Right lung (tissue), 5 donors: Measurements from ENCODE around the gene RTBDN. TPM values are rescaled to one million over a fixed set of nuclear protein-coding genes. Genes with fewer than 3 reads are reported as not detected.
A peak's percentile ranks its signal among the peaks of the same experiment; 100 is the strongest.
"Not testable (repeated sequence)": the region's sequence is repeated elsewhere in the genome, so short reads cannot be mapped to it uniquely, and the experiment has no call there.

Experiments
- DNase-seq, 2 donors: peaks; one replicate each; pipeline ENCODE4 v3.0.0-alpha.2; 2013
- polyA plus RNA-seq, 5 donors: library from polyadenylated mRNA; unstranded; fragments of 120-200 nt; gene quantifications; one replicate each; pipeline versions ENCODE4 v1.2.1 to v1.2.3, GENCODE V29; 2013; ENCODE audit warnings: inconsistent platforms in 1 of 5, low replicate concordance in 1 of 5; ENCODE audit not compliant: insufficient read length in 5 of 5, insufficient read depth in 1 of 5

Gene RTBDN
- polyA plus RNA-seq, 5 donors, result 0.08 to 0.19 (median 0.13) TPM; not detected in 1

DNA sequence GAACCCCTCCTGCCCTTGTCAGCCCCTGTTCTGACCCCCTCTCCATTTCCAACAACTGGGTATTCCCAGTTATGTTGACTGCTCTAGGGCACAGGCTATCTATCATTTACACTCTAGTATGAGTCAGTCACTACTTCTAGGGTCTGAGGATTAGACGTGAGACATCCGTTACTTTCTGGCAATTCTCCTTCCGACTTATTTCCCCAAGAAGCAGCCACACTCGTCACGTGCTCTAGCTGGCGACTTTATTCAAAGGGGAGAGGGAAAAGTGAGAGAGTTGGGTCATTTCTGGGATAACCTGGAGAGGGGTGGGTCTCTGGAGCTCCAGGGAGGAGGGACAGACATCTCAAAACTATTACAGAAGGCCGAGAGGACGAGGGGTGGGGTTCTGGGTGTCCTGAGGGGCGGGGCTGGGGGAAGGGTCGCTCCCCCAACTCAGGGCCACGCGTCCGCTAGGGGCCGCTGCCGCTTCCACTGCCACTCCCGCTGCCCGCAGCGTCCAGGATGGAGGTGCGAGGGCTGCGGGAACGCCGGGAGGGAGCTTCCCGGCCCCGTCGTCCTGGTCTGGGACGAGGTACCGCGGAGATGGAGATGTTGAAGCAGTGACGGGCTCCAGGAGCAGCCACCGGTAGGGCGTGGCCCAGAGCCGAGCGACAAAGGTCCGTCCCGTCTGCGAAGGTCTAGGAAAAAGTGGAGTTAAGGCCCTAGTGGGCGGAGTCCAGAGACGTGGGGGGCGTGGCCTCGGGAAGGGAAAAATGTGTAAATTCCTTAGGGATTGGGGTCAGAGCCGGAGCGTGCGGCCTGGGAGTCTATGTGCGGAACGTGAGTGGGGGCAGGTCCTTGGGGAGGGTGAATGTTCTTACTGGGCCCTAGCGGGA lies 8.9 kb downstream of the RTBDN start:
- DNase-seq, result no peak

DNA sequence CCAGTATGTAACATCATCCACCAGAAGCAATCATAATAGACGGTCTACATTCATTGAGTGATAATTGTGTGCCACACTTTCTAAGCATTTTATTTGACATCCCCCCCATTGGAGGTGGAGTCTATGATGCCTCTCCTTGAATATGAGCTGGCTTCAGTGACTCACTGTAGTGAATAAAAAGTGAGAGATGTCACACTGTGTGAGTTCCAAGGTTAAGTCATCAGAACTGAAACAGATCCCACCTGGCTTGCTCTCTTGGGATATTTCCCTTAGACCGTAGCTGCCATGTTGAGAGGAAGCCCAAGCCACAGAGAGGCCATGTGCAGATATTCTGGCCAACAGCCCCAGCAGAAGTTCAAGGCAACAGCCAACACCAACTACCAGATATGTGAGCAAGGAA lies 12.6 kb downstream of the RTBDN start:
- no peak for DNase-seq

DNA sequence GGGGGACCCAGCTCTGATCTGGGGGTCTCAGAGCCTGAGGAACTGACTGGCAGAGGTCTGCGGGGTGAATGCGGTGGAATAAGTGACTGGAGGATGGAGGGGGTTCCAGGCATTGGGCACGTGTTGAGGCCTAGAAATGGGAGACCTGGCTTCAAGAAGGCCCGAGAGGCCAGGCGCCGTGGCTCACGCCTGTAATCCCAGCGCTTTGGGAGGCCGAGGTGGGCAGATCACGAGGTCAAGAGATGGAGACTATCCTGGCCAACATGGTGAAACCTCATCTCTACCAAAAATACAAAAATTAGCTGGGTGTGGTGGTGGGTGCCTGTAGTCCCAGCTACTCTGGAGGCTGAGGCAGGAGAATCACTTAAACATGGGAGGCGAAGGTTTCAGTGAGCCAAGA lies 16.6 kb downstream of the RTBDN start:
- not testable (repeated sequence) for DNase-seq

DNA sequence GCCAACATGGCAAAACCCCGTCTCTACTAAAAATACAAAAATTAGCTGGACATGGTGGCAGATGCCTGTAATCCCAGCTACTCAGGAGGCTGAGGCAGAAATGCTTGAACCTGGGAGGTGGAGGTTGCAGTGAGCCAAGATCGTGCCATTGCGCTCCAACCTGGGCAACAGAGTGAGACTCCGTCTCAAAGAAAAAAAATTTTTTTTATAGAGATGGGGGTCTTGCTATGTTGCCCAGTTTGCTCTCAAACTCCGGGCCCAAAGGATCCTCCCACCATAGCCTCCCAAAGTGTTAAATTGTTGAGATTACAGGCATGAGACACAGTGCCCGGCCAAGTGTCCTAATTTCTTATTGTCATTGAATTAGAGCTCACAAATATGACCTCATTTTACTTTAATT lies 17.2 kb downstream of the RTBDN start:
- not testable (repeated sequence) for DNase-seq

DNA sequence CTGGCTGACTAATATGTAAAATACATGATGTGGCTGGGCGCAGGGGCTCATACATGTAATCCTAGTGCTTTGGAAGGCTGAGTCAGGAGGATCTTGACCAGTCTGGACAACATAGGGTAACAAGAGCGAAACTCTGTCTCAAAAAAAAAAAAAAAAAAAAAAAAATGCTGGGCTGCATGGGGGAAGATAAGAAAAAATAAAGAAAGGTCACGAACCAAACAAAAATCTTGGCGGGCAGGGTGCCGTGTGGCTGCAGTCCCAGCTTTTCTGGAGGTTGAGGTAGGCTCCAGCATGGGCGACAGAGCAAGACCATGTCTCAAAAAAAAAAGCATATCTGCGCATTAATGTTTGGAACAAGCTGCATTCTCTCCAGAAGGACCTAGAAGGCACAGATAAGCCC lies 19.3 kb downstream of the RTBDN start:
- no peak for DNase-seq

DNA sequence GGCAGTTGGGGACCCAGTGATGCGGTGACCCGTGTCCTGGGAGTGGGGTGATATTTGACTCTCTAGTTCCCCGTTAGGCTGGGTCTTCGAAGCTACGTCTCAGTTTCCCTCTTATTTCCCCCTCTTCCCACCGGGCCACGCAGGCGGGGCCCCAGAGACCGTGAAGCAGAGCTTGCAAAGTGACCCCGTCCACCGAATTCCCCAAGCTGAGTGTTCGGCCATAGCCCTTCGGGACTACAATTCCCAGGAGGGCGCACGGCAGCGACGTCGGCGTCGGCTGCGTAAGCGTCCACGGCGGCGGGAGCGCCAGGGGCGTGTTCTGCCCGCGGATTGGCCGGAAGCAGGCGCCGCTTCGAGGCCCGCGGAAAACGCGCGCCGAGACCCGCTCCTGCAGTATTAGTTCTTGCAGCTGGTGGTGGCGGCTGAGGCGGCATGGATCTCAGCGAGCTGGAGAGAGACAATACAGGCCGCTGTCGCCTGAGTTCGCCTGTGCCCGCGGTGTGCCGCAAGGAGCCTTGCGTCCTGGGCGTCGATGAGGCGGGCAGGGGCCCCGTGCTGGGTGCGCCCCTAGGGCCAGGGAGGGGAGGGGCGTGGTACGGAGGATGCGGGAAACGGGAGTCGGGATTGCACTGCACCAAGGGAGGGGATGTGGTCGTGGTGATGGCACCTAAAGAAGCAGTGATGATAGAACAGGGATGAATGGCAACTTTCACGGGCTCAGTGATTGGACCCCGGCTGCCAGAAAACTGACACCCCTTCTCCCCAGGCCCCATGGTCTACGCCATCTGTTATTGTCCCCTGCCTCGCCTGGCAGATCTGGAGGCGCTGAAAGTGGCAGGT lies 27.9 kb downstream of the RTBDN start, which contains the start of gene RNASEH2A:
Gene RNASEH2A (plus strand): TSS at position 343 of the 840 bp plus-strand sequence. CDS start 90 bp downstream, at position 433.
- DNase-seq, result peak; percentile 85 to 87

DNA sequence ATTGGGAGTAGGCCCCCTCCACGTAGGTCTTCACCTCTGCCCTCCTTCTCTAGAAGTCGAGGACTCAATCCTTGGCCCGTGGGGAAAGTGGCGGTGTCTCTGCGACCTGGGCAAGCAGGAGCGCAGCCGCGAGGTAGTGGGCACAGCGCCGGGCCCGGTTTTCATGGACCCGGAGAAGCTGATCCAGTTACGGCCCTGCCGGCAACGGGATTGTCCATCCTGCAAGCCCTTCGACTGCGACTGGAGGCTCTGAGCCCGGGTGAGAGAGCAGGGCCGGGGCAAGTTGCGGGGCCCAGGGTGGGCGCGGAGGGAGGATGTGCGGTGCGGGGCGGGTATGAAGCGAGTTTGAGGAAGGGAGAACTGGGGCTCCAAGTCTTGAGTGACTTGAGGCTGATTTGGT lies 30.3 kb downstream of the RTBDN start:
- no peak for DNase-seq

DNA sequence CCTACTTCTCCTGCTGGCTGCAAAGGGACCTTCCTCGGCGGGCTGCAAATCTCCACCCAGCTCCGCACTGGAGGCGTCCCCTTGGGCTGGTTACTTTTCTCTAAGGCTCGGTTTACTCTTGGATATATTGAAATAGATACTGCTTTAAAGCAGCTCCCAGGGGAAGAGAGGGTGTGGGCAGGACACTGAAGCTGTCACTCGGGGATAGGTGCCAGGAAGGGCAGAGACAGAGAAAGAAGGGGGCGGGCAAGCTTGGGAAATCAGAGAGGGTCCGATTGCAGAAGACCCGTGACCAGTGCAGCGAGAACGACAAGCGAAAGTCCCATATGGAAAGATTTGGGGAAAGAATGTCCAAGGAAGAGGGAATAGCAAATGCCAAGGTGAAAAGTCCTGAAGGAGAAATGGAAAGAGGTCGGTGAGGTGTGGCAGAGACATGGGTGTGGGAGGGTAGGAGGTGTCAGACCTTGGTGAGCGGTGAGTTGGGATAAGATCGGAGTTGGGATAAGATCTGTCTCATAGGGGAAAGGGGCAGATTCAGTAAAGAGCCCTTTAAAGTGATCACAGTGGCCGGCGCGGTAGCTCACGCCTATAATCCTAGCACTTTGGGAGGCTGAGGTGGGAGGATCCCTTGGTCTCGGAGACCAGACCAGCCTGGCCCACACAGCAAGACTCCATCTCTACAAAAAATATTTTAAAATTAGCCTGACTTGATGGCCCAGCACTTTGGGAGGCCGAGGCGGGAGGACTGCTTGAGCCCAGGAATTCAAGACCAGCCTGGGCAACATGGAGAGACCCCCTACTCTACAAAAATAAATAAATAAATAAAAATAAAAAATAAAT lies 31.9 kb downstream of the RTBDN start:
- no peak for DNase-seq

DNA sequence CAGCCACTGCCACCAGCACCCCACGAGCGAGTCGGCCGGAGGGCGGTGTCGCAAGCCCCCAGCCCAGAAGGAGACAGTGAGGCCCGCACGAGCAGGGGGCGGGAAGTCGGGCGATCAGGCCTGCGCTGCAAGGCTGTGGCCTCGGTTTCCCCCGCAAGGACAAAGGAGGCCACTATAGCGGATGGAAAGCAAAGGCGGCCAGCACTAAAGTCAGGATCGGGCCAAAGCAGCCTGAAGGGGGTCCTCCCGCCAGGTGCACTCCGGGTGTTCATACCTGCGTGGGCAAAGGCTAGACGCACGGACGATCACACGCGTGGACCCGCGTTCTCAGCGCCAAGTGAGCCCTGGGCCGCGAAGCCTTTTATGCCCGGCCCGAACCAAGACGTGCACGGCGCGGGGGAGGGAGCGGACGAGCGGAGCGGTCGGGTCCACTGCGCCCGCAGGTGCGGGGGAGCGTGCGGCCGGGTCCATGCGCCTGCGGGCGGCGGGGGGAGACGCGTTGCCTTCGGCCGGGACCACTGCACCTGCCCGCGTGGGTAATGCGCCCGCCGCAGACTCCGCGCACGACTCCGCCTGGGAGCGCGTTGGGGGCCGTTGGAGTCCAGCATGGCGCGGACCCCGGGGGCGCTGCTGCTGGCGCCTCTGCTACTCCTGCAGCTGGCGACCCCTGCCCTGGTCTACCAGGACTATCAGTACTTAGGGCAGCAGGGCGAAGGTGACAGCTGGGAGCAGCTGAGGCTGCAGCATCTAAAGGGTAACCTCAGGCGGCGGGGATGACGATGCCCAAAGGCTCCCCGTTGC lies 32.7 kb downstream of the RTBDN start, which contains the start of the genes PRDX2 and THSD8:
Gene PRDX2 (minus strand): TSS at position 335 of the 801 bp plus-strand sequence. CDS start 539 bp downstream, outside the sequence.
Gene THSD8 (plus strand): TSS at position 604 of the 801 bp plus-strand sequence. CDS start 3 bp downstream, at position 607.
- DNase-seq, result peak; percentile 61 to 79

DNA sequence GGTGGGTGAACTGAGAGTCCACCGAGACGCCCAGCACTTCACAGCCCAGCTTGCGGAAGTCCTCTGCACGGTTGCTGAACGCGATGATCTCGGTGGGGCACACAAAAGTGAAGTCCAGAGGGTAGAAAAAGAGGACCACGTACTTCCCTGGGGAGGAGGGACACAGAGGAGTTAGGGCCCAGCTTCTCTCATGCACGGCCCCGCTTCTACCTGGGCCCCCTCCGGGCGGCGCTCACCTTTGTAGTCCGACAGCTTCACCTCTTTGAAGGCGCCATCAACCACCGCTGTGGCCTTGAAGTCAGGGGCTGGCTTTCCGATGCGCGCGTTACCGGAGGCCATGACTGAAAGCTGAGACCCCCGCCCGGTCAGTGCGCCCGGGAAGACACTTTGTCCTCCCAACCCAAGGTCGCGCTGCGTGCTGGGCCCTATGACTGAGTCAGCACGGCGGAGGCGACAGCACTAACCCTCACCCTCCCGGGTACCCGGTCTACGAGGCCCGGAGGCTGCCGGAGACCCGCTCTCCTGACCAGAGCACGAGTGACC lies 33.4 kb downstream of the RTBDN start:
- DNase-seq, result no peak

DNA sequence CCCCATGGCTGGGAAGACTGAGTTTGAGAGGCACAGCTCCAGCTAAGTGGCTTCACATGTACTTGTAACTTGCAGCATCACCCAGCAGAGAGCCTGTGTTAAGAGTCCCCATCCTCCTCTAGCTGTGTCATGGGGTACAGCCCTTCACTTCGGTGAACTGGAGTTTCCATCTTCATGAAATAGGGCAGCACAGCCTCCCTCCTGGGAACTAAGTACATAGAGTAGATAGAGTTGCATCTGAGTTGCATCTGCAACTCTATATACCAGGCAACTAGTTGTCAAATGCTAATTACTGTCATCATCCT lies 34.0 kb downstream of the RTBDN start:
- no peak for DNase-seq

DNA sequence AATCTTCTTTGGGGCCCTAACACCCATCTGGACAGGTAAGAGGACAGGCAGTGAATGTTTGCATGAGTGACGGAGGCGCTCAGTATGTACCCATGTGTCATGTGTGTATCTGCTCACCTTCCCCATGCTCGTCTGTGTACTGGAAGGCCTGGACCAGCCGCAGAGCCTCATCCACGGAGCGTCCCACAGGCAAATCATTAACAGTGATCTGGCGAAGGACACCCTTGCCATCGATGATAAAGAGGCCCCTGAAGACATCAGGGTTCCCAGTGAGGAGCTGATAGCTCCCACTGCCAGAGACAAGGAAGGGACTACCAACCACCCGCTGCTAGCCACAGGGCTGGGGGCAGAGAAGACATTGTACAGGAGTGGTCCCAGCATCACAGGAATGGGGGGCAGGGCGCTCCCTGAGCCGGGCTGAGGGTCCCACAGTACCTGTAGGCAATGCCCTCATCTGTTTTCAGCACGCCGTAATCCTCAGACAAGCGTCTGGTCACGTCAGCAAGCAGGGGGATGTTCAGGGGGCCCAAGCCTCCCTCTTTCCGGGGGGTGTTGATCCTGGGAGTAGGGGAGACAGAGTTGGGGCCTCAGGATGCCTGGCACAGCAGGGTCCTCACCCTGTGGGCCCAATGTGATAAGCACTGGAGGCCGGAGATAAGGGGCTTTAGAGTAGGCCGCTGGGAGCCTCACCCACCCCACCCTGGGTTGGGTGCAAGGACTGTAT lies 34.5 kb downstream of the RTBDN start:
- no peak for DNase-seq

DNA sequence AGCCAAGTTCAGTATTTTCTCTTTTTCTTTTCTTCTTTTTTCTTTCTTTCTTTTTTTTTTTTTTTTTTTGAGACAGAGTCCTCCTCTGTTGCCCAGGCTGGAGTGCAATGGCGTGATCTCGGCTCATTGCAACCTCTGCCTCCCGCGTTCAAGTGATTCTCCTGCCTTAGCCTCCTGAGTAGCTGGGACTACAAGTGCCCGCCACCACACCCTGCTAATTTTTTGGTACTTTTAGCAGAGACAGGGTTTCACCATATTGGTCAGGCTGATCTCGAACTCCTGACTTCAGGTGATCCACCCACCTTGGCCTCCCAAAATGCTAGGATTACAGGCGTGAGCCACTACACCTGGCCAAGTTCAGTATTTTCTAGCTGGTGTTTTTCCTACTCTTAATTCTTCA lies 36.8 kb downstream of the RTBDN start:
- DNase-seq, result not testable (repeated sequence)

DNA sequence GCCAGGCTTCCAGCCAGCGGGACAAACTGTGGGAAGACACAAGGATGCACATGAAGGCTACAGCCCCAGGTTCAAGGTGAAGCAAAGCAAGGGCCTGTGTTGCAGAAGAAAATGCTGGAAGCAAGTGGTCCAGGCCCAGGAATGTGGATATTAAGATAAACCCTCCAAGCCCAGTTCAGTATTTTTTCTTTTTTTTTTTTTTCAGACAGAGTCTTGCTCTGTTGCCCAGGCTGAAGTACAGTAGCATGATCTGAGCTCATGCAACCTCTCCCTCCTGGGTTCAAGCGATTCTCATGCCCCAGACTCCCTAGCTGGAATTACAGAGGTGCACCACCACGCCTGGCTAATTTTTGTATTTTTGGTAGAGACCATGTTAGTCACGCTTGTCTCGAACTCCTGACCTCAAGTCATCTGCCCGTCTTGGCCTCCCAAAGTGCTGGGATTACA lies 37.2 kb downstream of the RTBDN start:
- DNase-seq, result no peak

DNA sequence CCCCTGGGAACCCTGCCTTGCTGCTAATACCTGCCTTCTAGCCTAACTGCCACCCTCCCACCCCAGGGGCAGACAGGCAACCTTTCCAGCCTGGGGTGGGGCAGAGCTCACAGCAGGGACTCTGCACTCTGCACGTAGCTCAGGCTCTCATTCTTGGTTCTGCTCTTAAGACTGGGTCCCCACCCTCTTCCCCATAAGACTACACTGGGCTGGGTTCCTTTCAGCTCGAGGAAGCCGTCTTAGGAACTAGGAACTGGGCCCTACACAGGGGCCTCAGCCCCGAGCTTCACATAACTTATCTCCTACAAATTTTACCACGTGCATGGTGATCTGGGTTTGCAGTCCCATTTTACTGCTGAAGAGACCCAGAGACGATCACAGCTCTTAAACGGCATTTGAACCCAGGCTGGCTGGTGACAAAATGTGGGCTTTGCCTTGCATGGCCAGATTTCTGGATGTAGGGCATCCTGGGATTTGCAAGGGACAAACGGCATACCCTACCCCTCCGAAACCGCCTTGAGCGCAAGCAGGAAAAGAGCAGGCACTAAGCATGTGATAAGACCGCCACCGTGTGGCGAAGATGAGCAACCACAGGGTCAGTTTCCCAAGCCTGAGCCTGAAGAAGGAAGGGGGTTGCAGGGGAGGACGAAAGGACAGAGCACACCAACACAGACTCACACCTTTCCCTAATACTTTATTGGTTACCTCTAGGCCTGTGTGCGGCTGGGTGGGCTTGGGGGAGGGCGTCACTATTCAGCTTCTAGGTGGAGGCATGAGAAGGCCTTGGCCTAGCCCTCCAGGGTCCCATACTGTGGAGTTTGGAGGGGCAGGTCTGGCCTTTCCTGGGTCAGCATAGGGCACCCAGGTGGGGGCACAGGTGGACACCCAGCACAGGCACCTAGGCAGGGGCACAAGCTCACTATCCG lies 38.0 kb downstream of the RTBDN start:
- DNase-seq, result peak; percentile 78 to 82

DNA sequence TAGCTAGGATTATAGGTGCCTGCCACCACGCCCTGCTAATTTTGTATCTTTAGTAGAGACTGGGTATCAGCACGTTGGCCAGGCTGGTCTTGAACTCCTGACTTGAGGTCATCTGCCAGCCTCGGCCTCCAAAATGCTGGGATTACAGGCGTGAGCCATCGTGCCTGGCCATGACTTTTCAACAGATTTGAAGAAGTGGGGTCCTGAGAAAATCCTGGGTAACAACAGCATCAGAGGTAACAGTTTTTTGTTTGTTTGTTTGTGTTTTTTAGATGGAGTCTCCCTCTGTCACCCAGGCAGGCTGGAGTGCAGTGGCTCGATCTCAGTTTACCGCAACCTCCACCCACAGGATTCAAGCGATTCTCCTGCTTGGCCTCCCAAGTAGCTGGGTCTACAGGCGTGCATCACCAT lies 39.4 kb downstream of the RTBDN start:
- no peak for DNase-seq

DNA sequence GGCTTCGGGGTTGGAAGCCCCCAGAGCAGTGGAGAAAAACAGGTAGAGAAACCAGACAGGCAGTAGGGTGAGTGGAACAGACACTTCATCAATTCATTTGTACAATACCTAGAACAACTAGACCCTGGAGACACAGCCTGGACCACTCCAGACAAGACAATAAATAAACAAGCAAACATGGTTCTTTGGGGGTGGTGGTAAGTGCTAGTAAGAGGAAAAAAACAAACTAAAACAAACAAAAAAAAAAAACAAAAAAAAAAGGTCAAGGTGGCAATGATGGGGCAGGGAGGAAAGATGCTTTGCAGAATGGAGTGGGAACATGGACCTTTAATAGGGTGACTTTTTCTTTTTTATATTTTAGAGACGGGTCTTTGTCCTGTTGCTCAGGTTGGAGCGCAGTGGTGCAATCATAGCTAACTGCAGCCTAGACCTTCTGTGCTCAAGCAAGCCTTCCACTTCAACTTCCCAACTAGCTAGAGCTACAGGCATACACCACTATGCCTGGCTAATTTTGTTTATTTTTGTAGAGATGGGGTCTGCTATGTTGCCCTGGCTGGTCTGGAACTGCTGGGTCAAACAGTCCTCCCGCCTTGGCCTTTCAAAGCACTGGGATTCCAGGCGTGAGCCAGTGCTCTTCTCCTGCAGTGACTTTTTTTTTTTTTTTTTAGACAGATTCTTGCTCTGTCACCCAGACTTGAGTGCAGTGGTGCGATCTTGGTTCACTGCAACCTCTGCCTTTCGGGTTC lies 40.0 kb downstream of the RTBDN start:
- no peak for DNase-seq
